ENCODE results near the gene AQP10. TPM values are rescaled to one million over a fixed set of nuclear protein-coding genes. Genes with fewer than 3 reads are reported as not detected.

Gene AQP10
- total RNA-seq, 4 donors from 2014 or later: not detected

DNA sequence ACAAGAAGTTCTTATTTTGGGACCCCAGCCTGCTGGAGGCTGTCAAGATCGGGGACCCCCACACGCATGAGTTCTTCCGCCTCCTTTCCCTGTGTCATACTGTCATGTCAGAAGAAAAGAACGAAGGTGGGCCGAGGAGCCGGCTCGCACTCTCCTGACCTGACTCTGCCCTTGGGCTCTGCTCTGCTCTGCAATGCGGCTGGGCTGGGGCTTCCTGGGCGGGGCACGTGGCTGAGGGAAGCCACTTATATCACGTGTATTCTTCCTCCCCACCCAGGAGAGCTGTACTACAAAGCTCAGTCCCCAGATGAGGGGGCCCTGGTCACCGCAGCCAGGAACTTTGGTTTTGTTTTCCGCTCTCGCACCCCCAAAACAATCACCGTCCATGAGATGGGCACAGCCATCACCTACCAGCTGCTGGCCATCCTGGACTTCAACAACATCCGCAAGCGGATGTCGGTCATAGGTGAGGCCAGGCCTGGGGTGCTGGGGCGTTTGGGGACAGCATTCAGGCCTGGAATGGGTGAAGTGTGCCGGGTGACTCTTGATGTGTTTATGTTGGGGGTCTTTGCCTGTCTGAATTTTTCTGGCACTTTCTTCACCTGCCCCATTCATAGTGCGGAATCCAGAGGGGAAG, 22.1 kb downstream of the AQP10 start:
- Histone ChIP-seq H3K27ac (no peak overlapping the region), H3K9me3 (no peaks in the 10 kb centered on the region), H3K4me1 (no peaks in the 10 kb centered on the region), H3K36me3 (peaks cover 76 to 78% of the 10 kb centered on the region in 2 donors), H3K27me3 (no peaks in the 10 kb centered on the region), H3K4me3 (replicated peaks in 1 of 3) (no peak overlapping the region)
- no peak for TF ChIP-seq POLR2A (IDR thresholded peaks at IDR 0.05)
- TF ChIP-seq, protein P1, sequence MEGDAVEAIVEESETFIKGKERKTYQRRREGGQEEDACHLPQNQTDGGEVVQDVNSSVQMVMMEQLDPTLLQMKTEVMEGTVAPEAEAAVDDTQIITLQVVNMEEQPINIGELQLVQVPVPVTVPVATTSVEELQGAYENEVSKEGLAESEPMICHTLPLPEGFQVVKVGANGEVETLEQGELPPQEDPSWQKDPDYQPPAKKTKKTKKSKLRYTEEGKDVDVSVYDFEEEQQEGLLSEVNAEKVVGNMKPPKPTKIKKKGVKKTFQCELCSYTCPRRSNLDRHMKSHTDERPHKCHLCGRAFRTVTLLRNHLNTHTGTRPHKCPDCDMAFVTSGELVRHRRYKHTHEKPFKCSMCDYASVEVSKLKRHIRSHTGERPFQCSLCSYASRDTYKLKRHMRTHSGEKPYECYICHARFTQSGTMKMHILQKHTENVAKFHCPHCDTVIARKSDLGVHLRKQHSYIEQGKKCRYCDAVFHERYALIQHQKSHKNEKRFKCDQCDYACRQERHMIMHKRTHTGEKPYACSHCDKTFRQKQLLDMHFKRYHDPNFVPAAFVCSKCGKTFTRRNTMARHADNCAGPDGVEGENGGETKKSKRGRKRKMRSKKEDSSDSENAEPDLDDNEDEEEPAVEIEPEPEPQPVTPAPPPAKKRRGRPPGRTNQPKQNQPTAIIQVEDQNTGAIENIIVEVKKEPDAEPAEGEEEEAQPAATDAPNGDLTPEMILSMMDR (IDR thresholded peaks at IDR 0.05): no peak
- peak in 1 of 2 donors; percentile 17 for DNase-seq
- 85 to 87% methylated on average over 18 to 21 of the region's 21 CpGs for WGBS, 2 donors
- intact Hi-C loops (cut with DNase I): no loop called here

DNA sequence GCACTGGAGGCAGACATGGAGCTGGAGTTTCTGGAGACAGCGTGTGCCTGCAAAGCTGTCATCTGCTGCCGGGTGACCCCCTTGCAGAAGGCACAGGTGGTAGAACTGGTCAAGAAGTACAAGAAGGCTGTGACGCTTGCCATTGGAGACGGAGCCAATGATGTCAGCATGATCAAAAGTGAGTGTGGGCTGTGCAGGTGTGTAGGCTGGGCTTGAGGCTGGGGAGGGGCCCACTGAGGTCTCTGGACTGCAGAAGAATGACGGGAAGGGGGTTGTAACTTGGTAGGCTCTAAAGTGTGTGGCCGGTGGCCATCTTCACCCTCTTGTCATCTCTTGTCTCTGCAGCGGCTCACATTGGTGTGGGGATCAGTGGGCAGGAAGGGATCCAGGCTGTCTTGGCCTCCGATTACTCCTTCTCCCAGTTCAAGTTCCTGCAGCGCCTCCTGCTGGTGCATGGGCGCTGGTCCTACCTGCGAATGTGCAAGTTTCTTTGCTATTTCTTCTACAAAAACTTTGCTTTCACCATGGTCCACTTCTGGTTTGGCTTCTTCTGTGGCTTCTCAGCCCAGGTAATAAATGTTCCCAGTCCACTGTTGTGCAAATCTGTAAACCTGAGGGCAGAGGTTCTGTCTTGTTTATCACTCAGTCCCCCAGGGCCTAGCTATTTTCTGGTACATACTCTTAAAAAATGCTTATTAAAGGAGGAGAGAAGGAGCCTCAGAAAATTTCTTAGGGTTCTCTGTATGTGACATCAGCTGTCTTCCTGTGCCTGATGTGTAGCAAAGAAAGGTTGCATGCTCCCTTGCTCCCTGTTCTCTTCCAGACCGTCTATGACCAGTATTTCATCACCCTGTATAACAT, 24.3 kb downstream of the AQP10 start:
- intact Hi-C loops (cut with DNase I): no loop called here
- no peak overlapping the region for H3K27ac ChIP-seq
- no peak for TF ChIP-seq POLR2A (IDR thresholded peaks at IDR 0.05)
- TF ChIP-seq, protein P1 (IDR thresholded peaks at IDR 0.05): peak in 4 of 6 experiments; percentile 5 to 45 (median 27)
- WGBS, 2 donors: 79 to 92% methylated on average over 12 of the region's 12 CpGs
- H3K4me3 ChIP-seq (replicated peaks in 1 of 3): no peak overlapping the region
- peak; percentile 31 to 47 for DNase-seq
- H3K36me3 ChIP-seq: peaks cover 80 to 86% of the 10 kb centered on the region in 2 donors
- H3K27me3 ChIP-seq: no peaks in the 10 kb centered on the region
- H3K9me3 ChIP-seq: no peaks in the 10 kb centered on the region
- H3K4me1 ChIP-seq: no peaks in the 10 kb centered on the region

DNA sequence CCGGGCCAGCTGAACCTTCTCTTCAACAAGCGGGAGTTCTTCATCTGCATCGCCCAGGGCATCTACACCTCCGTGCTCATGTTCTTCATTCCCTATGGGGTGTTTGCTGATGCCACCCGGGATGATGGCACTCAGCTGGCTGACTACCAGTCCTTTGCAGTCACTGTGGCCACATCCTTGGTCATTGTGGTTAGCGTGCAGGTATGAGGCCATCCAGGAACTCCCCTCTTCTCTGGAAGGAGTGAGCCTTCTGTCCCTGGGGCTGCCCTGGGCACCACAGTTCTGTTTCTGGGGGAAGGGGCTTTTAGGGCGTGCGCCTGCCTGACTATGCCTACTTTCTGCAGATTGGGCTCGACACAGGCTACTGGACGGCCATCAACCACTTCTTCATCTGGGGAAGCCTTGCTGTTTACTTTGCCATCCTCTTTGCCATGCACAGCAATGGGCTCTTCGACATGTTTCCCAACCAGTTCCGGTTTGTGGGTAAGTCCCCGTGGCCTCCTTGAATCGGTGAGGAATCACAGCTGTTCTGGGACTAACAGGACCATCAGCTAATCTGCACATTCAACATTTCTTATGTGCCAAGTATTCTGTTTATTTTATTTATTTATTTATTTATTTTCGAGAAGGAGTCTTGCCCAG, 25.5 kb downstream of the AQP10 start:
- TF ChIP-seq, protein P1 (IDR thresholded peaks at IDR 0.05): no peak
- TF ChIP-seq POLR2A (IDR thresholded peaks at IDR 0.05): no peak
- H3K27ac ChIP-seq: no peak overlapping the region
- intact Hi-C loops (cut with DNase I): no loop called here
- H3K27me3 ChIP-seq: no peaks in the 10 kb centered on the region
- no peak for DNase-seq
- H3K36me3 ChIP-seq: peaks cover 70 to 78% of the 10 kb centered on the region in 2 donors
- WGBS, 2 donors: 93 to 95% methylated on average over 14 to 15 of the region's 15 CpGs
- no peaks in the 10 kb centered on the region for H3K4me1 ChIP-seq
- no peak overlapping the region for H3K4me3 ChIP-seq (replicated peaks in 1 of 3)
- H3K9me3 ChIP-seq: no peaks in the 10 kb centered on the region

DNA sequence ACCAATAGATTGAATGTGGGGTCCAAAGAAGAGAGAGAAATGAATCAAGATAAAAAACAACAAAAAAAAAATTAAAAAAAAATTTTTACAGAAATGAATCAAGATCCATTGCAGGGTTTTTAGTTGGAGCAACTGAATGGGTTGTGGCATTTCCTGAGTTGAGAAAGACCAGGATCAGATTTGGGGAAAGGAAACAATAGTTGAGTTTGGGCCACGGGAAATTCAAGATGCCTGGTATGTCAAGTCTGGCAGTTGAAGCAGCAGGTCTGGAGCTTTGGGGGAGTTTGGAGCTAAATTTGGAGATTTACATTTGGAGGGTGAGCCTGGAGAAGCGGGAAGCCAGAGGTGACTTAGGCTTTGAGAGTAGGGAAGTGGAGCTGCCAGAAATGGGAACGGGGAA, 27.1 kb downstream of the AQP10 start:
- Histone ChIP-seq H3K36me3 (peaks cover 61 to 62% of the 10 kb centered on the region in 2 donors), H3K27me3 (no peaks in the 10 kb centered on the region), H3K4me3 (replicated peaks in 1 of 3) (no peak overlapping the region), H3K27ac (no peak overlapping the region), H3K4me1 (peaks cover 6 to 8% of the 10 kb centered on the region in 2 donors), H3K9me3 (no peaks in the 10 kb centered on the region)
- no peak for DNase-seq
- 89 to 92% methylated on average over 3 of the region's 3 CpGs for WGBS, 2 donors
- TF ChIP-seq, protein P1 (IDR thresholded peaks at IDR 0.05): no peak
- no peak for TF ChIP-seq POLR2A (IDR thresholded peaks at IDR 0.05)
- intact Hi-C loops (cut with DNase I): no loop called here

All from thyroid gland (tissue), 4 donors.